Measurements from ENCODE around the gene ASTL.

The ASTL gene

DNA sequence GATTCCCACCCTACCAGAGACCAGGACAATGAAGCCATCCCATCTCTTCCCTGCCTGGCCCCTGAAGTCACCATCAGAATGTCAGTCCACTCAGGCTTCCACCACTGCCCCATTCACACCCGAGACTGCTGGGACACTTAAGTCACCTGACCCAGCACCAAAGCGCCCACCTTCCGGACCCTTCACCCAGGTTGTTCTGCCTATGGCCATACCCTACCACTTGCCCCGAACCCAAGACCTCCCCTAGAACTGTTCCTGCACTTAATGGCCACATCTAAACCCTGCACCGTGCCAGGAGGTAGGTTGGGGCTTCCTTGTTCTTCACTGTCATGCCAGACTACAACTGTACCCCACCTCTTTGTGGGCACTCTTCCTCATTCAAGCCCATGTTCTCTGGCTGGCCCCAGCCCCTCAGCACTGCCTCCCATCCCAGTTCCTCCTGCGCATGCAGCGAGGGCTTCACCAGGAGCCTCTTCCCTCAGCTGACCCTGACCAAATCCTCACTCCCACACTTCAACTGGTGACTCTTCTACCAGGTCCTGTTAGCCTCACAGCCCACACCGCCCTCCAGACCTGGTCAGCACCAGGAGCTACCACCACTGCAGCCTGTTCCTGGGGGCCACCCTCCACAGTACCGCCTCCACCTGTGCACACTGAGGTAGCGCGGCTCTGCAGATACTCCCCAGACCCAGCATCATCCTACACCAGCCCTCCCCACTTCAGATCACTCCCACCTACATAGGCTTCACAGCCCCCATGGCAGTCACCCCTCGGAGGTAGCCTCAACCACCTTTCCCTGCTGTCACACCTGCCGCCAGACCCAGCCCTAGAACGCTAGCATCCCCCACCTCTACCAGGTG is 13.7 kb downstream of the ASTL start:
- DNase-seq, result no peak

DNA sequence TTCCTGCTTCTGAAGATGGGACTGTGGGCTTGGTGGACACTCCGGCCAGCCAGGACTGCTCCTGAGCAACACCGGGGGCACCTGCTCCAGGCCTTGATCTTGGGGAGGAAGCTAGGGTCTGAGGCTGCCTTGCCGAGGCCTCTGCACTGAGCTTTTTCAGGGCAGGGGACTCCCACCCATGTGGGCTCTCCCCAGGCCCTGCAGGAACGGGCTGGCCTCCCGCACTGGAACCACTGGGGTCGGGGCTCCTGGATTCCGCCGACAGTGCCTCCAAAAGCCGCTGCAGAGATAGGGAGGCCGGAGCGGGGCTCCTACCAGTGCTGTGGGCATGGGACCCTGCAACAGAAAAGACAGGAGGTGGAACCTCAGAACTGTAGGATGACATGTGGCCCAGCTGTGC is 14.4 kb downstream of the ASTL start:
- DNase-seq, result no peak

DNA sequence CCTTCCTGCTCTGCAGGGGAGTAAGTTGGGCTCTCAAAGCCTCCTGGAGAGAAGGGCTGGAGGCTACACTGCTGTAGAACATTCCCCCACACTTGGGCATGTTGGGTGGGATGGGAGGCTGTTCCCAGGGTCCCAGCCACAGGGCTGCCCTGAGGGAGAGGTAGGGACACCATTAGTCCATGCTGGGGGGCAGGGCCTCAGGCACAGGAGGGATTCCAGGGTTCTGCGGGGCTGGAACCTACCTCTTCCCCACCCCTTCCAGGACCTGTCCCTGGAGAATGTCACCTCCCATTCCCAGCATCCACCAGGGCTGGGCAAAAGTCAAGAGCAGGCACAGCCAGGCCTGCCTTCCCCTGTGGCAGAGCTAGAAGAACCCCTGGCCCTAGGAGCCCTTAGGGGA is 15.0 kb downstream of the ASTL start:
- no peak for DNase-seq

DNA sequence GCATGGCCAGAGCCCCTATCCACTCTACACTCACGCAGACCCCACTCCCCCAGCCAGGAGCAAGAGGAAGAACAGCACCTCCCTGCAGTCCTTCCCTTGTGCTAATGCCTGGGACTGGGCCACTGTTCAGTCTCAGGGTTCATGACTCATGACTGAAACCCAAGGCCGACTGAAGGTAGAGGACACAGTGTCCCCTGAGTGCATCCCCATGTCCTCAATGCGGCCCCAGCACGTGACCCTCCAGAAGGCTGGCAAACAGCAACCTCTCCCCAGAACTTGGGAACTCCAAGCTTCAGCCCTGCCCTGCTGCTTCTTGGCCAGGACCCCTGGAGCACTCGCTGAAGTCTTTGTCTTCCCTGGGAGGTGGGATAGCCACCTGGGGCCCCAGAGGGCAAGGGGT is 15.9 kb downstream of the ASTL start:
- no peak for DNase-seq

DNA sequence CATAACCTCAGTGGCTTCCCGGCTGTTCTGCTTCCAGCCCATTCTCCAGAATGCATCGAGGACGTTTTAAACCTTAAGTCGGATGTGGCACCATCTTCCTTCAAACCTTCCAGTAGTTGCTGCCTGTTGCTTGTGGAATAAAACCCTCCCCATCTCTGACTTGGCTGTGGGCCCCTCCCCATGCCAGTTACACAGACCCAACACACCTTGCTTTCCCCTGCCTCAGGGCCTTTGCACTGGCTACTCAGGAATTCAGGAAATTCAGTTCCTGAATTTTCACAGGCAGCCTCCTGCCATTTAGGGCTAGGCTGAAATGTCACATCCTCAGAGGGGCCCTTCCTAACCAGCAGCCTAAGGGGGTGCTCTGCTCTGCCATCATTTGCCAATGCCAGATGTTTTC is 16.9 kb downstream of the ASTL start:
- DNase-seq, result no peak

DNA sequence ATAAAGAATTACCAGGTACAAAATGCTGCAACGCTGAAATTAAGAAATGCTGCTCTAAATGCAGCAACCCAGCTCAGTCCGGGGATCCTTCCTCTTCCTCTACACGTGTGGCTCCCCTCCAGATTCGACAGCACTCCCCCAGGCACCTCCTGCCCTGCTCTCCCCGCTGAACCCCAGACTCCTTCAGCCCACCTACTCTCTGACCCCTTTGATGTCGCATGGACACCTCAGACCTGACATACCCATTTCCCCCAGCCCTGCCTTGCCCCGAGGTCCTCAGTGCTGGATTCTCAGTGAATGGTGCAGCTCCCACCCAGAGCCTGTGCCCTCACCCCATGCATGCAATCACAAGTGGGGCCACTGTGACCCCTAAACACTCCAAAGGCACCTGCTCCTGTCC is 17.3 kb downstream of the ASTL start:
- no peak for DNase-seq

DNA sequence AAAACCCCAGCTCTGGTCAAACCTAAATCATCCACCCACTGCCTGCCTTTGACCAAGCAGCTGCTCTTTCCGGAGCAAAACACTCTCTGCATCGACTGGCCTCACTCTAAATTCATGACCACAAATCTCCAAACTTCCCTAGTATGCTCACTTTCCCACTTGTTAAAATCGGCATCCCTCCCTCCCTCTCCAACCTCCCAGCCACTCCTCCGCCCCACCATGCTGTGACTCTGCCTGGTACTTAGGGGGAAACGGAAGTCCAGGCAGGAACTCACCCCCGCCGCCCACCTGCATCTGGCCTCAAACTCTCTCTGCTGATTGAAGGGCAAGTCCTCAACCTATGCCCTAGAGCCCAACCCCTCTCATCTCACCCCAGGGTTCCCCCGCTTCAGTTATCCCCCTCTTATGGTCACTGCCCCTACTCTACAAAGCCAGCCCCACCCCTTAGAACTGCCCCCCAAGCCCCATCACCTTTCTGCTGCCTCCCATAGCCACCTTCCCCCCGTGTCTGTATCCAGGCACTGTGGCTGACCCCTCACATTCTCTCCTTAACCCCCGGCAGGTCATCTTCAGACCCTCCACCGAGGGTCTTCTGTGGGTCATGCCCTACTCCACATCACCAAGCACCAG is 18.1 kb downstream of the ASTL start:
- no peak for DNase-seq

DNA sequence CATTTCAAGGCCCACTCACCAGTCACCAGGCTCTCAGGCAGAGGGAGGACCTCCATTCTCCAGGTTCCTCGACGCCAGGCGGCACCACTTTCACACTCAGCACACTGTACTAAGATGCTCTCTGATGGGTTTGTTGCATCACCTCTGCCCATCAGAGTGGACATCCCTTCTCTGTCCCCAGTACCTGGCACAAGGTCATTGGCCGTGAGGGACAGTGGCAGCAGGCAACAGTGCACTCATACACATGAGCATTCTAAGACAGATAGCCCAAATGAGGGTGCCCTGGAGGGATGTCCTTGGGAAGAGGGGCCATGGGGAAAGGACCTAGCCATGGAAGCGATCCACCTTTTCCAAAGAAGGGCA is 18.9 kb downstream of the ASTL start:
- no peak for DNase-seq

DNA sequence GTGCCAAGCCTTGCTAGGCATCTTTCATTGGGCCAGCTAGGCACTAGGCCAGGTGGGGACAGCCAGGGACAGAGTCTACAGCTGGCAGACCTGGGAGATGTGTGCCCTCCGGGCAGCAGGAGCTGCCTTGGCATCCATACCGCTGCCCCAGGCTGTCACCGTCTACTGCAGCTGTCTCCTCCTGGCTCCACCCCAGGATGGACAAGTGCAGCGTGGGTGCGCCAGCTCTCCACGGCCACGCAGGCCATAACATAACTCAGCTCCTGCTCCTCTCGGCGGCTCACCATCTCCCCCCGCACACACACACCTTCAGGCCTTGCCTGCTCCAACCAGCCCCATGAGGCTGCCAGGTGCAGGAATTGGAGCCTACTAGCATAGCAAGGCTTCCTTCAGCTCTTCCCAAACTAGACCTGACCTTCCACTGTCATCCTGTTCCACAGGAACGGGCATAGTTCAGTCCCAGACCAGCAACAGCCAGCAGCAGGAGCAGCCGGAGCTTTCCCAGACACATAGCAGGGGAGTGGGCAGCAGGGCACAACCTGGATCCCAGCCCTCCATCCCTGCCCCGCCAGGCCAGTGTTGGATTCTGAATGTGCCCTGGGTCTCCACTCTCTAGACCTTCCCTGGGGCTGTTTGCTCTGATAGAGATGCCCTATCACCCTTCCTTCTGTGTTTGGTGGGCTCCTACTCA is 19.5 kb downstream of the ASTL start:
- DNase-seq, result no peak

DNA sequence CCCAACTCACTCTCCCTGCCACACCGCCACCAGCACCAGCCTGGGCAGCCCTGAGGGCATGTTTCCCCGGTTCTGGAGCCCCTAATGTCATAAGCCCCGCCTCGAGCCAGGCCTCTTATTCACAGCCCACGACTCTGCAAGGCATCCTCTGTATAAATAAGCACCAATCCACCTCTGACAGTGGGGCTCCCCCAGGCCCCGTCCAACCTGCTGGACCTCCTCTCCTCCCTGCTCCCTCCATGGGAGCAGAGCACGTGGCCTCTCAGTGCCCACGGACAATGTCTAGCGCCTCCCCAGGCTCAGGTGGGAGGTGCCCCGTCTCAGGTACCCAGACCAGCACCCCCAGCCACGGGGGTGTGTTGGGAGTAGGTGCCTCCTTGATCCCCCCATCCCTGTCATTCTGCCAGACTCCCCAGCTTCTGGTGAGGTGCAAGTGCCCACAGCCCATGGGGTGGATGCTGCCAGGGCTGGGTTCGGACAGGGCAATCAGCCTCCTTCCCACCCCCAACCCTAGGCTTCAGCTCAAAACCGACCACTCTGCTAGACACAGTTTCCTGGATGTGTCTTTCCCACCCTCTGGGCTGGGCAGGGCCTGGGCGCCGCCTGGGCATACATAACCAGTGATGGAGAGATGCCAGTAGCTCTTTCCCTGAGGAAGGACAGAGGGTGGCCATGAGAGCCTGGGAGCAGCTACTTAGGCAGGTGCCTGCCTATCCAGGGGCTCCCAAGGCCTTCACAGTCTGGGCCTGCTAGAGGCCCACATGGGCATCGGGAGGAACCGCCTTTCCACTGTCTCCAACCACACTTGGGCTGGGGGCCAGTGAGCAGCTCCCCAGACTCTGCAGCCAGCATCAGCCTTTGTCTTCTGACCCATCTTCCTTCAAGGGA is 20.4 kb downstream of the ASTL start:
- no peak for DNase-seq

DNA sequence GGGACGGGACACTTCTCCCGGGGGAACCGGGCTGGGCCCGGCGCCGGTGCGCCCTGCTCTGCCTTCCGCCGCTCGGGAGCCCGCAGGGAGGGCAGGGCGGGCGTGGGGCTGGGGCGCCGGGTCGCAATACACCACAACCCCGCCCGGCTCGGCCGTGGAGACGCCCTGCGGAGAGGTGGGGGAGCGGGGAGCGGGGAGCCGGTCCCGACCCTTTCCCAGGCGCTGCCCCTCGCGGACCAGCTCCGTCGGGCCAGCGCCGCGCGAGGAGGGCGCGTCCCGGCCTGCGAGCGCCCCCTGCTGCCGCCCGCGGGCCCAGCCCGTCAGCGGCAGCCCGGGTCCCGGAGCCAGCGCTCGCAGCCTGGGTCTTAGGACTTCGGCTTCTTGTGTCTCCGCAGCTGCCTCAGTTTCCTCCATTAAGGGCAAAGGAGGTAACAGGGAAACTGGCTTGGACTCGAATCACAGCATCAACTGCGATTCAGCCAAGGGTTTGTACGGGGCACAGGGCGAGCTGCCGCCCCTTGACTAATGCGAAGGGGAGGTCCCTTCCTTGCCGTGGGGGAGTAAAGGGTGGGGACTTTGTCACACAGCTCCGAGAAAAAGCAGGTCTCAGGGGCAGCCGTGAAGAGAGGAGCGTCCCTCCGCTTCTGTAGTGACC is 21.3 kb downstream of the ASTL start:
- DNase-seq, result no peak

DNA sequence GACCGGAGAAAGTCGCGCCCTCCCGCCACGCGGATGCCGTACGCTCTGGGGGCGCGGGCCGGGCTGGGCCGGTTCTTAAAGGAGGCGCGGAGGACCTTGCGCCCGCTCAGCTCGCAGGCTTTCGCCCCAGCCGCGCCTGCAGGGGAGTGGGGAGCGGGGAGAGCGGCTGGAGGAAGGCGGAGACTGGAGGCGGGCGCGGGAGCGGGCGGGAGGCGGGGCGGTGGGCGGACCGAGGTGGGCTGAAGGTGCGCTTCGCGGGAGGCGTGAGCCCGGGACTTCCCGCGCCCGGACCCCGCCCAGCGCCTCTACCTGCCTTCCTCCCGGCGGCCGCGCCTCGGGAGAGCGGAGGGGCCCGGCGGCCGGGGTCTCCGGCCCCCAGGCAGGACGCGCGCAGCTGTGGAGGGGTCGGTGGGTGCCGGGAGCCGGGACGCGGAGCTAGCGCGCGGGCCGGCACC is 21.9 kb downstream of the ASTL start, which contains the start of gene ADRA2B:
ADRA2B (minus strand) TSS at position 148 of the 455 bp plus-strand sequence. CDS start 422 bp downstream, outside the sequence.
- DNase-seq, result peak; percentile 56

DNA sequence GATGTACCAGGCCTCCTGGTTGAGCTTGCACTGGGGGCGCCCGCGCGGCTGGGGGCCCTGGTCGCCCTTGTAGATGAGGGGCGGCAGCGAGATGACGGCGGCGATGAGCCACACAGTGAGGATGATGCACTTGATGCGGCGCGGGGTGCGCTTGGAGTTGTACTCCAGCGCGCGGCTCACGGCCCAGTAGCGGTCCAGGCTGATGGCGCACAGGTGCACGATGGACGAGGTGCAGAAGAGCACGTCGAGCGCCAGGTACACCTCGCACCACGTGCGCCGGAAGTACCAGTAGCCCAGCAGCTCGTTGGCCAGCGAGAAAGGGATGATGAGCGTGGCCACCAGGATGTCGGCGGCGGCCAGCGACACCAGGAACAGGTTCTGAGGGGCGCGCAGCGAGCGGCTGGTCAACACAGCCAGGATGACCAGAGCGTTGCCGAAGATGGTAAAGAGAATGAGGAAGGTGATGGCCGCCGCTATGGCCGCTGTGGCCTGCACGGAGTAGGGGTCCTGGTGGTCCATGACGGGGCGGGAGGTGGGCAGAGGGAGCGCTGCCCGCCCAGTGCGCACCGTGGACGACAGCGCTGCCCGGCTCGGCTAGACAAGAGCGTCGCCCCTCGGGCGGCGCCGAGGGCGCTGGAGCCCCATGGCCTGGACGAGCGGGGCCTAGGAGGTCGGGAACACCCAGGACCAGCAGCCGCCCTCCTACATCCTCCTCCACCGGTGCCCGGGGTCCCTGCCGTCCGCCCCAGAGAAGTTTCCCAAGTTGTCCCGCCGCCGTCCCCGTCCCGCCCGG is 22.5 kb downstream of the ASTL start:
- DNase-seq, result no peak

DNA sequence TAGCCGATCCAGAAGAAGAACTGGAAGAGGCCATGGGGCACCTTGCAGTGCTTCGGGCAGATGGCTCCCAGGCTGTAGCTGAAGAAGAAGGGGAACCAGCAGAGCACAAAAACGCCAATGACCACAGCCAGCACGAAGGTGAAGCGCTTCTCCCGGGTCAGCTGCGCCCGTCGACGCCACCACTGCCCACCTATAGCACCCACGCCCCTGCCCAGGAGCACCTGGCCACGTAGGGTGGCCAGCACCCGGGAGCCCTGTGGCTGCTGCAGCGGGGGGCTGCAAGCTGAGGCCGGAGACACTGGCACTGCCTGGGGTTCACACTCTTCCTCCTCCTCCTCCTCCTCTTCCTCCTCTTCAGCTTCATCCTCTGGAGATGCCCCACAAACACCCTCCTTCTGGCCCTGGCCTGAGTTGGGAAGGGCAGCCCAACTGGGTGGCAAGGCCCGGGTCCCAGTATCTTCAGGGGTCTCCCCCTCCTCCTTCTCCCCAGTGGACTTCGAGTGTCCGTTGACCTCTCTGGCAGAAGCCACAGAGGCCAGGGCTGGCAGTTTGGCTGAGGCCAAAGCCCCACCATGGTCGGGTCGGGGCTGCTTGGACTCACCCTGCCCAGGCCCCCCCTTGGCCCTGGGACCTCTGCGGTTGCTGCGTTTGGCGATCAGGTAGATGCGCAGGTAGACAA is 23.3 kb downstream of the ASTL start:
- DNase-seq, result no peak

DNA sequence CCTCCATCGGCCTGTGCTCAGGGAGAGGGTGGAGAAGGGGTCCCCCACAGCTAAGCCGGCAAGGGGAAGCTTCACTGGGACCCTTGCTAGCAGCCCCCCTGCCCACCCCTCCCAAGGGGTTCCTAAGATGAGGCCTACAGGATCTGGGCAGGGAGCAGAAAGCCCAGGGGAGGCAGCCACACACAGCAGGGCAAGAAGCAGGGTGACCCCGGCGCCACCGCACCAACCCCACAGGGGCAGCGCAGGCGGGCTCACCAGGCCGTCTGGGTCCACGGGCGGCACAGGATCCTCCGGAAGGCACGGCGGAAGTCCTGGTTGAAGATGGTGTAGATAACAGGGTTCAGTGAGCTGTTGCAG is 23.8 kb downstream of the ASTL start:
- no peak for DNase-seq

DNA sequence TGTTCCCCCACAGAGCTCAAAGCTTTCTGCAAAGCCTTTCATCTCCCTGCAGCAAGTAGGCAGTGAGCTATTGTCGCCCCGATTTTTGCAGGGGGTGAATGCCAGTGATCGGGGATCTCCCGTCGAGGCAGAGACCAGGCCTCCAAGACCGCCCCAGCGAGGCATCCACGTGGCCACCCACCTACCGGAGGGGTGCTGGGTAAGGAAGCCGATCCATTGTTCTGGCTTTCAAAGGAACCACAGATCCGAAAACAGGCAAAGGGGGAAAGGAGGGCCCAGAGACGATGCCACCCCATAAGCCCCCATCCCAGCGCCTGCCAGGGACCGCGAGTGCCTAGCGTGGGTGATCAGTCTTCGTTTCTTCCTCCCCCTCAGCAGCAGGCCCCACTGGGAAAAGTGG is 24.4 kb downstream of the ASTL start:
- no peak for DNase-seq

DNA sequence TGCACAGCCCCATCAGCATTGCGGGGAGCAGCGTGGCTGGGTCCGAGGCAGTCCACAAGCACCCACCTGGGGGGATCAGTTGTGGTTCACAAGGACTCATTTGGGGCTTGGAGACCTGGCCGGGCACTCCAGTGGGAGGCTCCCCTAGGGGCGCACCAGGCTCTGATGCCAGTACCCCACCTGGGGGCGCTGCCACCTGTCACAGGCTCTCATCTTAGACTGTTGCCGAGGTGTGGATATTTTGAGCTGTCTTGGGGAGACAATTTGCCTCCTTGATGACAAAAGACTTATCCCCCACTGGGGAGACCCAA is 25.0 kb downstream of the ASTL start:
- DNase-seq, result no peak

DNA sequence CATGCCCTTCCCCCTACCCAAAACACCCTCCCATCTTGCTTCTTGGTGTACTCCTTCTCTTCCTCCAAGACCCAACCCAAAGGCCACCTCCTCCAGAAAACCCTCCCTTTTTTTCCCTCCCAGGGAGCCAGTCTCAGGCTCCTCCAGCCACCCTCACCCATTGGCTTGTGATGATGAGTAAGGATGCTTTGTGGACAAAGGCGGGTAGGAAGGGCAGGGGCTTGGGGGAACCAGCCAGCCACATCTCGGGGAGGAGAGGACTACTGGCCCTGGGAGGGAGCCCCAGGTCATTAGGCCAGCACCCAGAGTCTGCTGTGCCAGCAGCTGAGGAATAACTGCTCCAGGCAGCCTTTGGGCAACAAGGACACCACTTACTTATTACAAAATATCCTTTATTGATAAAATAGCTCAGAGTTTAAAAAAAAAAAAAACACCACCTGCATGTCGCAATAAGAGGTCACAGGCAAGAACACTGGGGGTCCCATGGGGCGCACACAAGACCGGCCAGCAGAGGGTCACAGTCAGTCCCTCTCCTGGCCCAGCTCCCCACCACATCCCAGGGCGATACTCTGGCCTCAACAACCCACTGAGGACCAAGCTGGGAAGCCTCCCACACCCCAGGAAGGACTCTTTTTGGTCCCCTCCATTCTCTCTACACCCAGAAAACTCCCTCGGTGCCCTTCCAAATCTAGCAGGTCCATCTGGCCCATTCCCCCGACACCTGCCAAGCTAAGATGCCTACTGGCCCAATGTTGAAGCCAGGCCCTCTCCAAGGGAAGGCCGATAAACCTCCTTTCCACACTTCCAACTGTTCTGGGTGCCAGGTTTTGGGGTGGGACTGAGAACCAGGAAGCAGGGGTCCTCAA is 25.6 kb downstream of the ASTL start:
- DNase-seq, result no peak

DNA sequence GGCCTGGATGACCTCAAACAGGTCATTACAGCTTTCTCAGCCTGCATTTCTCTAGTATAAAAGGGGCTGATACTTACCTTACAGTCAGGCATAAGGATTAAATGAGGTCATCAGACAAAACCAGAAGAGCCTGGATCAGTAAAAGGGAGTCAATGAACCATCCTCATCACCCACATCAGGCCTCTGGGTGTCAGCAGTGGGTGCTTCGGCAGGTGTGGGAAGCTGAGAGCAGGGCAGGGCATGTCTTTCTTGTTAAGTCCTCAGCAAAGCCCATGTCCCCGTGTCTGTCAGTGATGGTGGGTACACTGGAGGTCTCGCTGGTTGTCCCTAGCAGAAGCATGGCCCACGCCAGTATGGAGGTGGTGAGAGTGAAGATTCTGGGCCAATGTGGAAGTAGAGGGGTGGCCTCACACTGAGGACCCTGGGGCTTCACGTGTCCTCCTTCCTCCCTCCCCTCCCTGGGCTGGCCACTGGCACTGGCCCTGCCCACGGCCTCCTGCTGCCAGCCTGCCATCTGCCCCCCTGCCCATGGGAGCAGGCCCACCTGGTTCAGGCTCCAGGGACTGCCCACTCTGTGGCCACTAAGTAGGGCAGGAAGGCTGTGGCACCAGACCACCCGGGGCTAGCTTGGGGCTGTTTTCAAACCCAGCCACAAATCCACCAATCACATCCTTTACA is 26.3 kb downstream of the ASTL start:
- DNase-seq, result no peak

DNA sequence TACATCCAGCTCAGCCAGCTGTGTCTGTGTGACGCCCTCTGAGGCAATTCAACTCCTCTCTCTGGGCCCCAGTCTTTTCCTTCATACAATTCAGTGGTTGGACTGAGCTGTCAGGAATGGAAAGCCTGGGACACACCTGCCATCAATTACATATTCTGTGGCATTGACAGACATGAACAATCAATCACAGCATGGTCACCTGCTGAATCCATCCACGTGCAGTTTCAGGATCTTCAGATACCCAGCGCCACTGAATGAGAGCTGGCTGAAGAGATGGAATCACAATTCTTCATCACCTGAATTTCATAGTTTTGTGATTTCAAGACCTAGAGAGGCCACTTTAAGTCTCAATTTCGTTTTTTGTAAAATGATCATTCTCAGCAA is 27.1 kb downstream of the ASTL start:
- no peak for DNase-seq
